HEK293T (cell line): Measurements from ENCODE around the gene ZC3H7B.

ENCODE experiments used
- ARNT ChIP-seq: fragments of 450-650 bp; IDR thresholded peaks from 2 replicates; pipeline ENCODE4 v1.6.1; 2017; ENCODE audit warnings: mild to moderate bottlenecking
- BHLHE40 ChIP-seq: fragments of 450-650 bp; IDR thresholded peaks from 2 replicates; pipeline ENCODE4 v1.6.1; 2016; ENCODE audit warnings: mild to moderate bottlenecking, moderate library complexity, borderline replicate concordance
- CTBP1 ChIP-seq: fragments of 450-650 bp; IDR thresholded peaks from 2 replicates; pipeline ENCODE4 v1.6.1; 2016; ENCODE audit warnings: borderline replicate concordance
- ELF4 ChIP-seq: fragments of 450-650 bp; IDR thresholded peaks from 2 replicates; pipeline ENCODE4 v1.6.1; 2017; ENCODE audit warnings: antibody characterized with exemption
- FOXK2 ChIP-seq: fragments of 450-650 bp; IDR thresholded peaks from 2 replicates; pipeline ENCODE4 v1.6.1; 2016; ENCODE audit warnings: mild to moderate bottlenecking
- LEF1 ChIP-seq: fragments of 450-650 bp; IDR thresholded peaks from 2 replicates; pipeline ENCODE4 v1.6.1; 2017; ENCODE audit warnings: mild to moderate bottlenecking, borderline replicate concordance
- SP1 ChIP-seq: fragments of 450-650 bp; IDR thresholded peaks from 2 replicates; pipeline ENCODE4 v1.6.1; 2017
- TF ChIP-seq, protein P1 (sequence below): fragments of 450-650 bp; IDR thresholded peaks from 2 replicates; pipeline ENCODE4 v1.6.1; 2016

DNA sequence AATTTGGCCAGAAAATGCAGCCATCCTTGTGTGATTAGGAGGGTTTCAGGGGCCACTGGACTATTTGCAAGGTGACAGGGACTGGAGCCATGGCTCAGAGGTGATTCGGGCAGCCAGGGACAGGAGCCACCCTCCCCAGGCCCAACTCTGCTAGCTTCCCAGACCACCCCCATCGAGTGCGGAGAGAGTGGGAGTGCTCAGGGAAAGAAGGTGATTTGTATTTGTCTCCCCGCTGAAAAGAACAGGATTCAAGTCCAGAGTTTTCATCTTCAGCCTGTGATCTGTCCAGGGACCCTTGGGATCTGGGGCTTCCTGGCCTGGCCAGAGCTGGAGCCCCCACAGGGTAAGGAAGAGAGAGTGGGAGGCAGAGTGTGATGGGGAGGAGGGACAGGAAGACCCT, 58.1 kb downstream of the ZC3H7B start:
- no peak for TF ChIP-seq CTBP1
- TF ChIP-seq ARNT: no peak
- TF ChIP-seq, protein P1, sequence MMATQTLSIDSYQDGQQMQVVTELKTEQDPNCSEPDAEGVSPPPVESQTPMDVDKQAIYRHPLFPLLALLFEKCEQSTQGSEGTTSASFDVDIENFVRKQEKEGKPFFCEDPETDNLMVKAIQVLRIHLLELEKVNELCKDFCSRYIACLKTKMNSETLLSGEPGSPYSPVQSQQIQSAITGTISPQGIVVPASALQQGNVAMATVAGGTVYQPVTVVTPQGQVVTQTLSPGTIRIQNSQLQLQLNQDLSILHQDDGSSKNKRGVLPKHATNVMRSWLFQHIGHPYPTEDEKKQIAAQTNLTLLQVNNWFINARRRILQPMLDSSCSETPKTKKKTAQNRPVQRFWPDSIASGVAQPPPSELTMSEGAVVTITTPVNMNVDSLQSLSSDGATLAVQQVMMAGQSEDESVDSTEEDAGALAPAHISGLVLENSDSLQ: no peak
- no peak for TF ChIP-seq ELF4
- TF ChIP-seq SP1: no peak
- TF ChIP-seq LEF1: no peak
- TF ChIP-seq FOXK2: no peak
- no peak for TF ChIP-seq BHLHE40
